Adrenal gland (tissue), 12 donors: Measurements from ENCODE around the gene VWA3B. TPM values are rescaled to one million over a fixed set of nuclear protein-coding genes. Genes with fewer than 3 reads are reported as not detected.

ENCODE experiments used
- DNase-seq, 7 donors: peaks; one replicate each; pipeline ENCODE4 v3.0.0-alpha.2; 2019 to 2020
- H3K27ac ChIP-seq, 5 donors: fragments of 200-600 bp; sonication (generic) in 4 of 5; 1 replicate in 3 of 5; 2 replicates in 2 of 5; pipeline versions ENCODE4 v1.5.1 to v1.8.0; 2016 to 2020; ENCODE audit warnings: mild to moderate bottlenecking in 1 of 5
- H3K27me3 ChIP-seq: fragments of 200-600 bp; 2 replicates; pipeline ENCODE4 v1.8.0; 2021
- H3K36me3 ChIP-seq, 2 donors: fragments of 200-600 bp; replicated peaks in 1 of 2; 1 replicate in 1 of 2; 2 replicates in 1 of 2; pipeline versions ENCODE4 v1.5.1 to v1.8.0; 2018 to 2022
- H3K4me1 ChIP-seq, 2 donors: fragments of 200-600 bp; replicated peaks in 1 of 2; 1 replicate in 1 of 2; 2 replicates in 1 of 2; pipeline versions ENCODE4 v1.5.1 to v1.8.0; 2018 to 2021
- H3K4me3 ChIP-seq, 4 donors: fragments of 200-600 bp; sonication (generic) in 3 of 4; one replicate each; pipeline ENCODE4 v1.5.1; 2016 to 2018
- H3K9me3 ChIP-seq, 3 donors: fragments of 200-600 bp; sonication (generic) in 1 of 3; replicated peaks in 1 of 3; 1 replicate in 2 of 3; 2 replicates in 1 of 3; pipeline versions ENCODE4 v1.5.1 to v1.8.0; 2016 to 2021
- CTCF ChIP-seq, 6 experiments: fragments of 450-650 bp in 4 of 6; fragments of 200-600 bp in 2 of 6; sonication (generic) in 1 of 6; IDR thresholded peaks; 1 replicate in 5 of 6; 2 replicates in 1 of 6; pipeline versions ENCODE4 v1.5.1 to v1.8.0; 2016 to 2021; ENCODE audit warnings: antibody characterized with exemption in 6 of 6, mild to moderate bottlenecking in 2 of 6, moderate library complexity in 1 of 6
- POLR2A ChIP-seq, 2 donors: fragments of 450-650 bp; IDR thresholded peaks; one replicate each; pipeline ENCODE4 v1.6.1; 2017; ENCODE audit warnings: antibody characterized with exemption in 2 of 2, mild to moderate bottlenecking in 2 of 2, moderate library complexity in 1 of 2
- WGBS, 4 donors: extraction: QIAGEN DNeasy Blood & Tissue Kit in 2 of 4; methylation state at CpG; one replicate each; pipeline versions ENCODE4 v1.1.5 to v1.1.7; 2013 to 2017; 5-methylcytosine and 5-hydroxymethylcytosine counted together
- intact Hi-C, 2 donors: fragments of 100-400 bp; cut with DNase I; formaldehyde crosslinking; loops; one replicate each; pipeline versions ENCODE4 v1.14.1 to v1.15.0; 2022 to 2023
- polyA plus RNA-seq, 3 donors: library from polyadenylated mRNA; stranded (reverse); fragments of 200-250 nt in 2 of 3; fragments of 350-450 nt in 1 of 3; fragmentation: Illumina TruSeq in 1 of 3; extraction: RNeasy Lipid Tissue Mini Kit (QIAGEN cat#74804) in 1 of 3; gene quantifications; one replicate each; pipeline ENCODE4 v1.2.3, GENCODE V29; 2013 to 2014
- total RNA-seq, 9 donors: library from RNA; depleted of rRNA in 4 of 9; stranded (reverse); fragments of >200 nt in 4 of 9; fragments of 120-200 nt in 1 of 9; fragmentation: NEBNext Ultra II Directional in 1 of 9; extraction: Animal tissue kit (Norgen Biotek cat#: 25700) in 1 of 9; gene quantifications; one replicate each; pipeline versions ENCODE4 v1.1.0 to v1.2.4, GENCODE V29; 2013 to 2023
- donor health status: healthy with polysubstance abuse.
- donor health status: Bipolar disorder and iron deficiency.
- donor health status: DM: yes; HTN: yes; CAD: no.
- donor health status: DM: no; HTN: no; CAD: no.
- donor health status: DM: no; HTN: no; CAD: no.
- donor health status: DM: yes; HTN: yes; CAD: no.

The VWA3B gene
- total and polyA plus RNA-seq, 12 donors = 0.07 to 0.33 (median 0.17) TPM; not detected in 8

- Histone ChIP-seq H3K36me3 (no peaks in the 10 kb centered on the region), H3K9me3 (no peaks in the 10 kb centered on the region), H3K4me3 (no peak overlapping the region), H3K27me3 (peaks cover 6% of the 10 kb centered on the region), H3K4me1 (no peaks in the 10 kb centered on the region), H3K27ac (no peak overlapping the region)
- intact Hi-C loops = loop anchor here in 1 of 2 donors (10.0 kb wide), 1 partner anchor 373 kb away; no protein-coding TSS in a partner anchor
- WGBS, 4 donors = 61 to 77% (median 71%) methylated on average over 6 of the region's 6 CpGs
- no peak for DNase-seq
- TF ChIP-seq CTCF (IDR thresholded peaks at IDR 0.05) (no peak), POLR2A (IDR thresholded peaks at IDR 0.05) (no peak)
These were observed 91.0 kb downstream of the VWA3B start for GRCh38 chr2:98177986-98178385.

- Histone ChIP-seq H3K36me3 (no peaks in the 10 kb centered on the region), H3K27ac (no peak overlapping the region)
- 83 to 92% (median 84%) methylated on average over 2 of the region's 2 CpGs for WGBS, 4 donors
These were observed 93.5 kb downstream of the VWA3B start for GRCh38 chr2:98180456-98180855.

GRCh38 chr2:98181346-98181745 is 94.4 kb downstream of the VWA3B start:
- DNase-seq = no peak
- Histone ChIP-seq H3K9me3 (no peaks in the 10 kb centered on the region), H3K27ac (no peak overlapping the region), H3K4me3 (no peak overlapping the region), H3K27me3 (no peaks in the 10 kb centered on the region), H3K4me1 (no peaks in the 10 kb centered on the region), H3K36me3 (no peaks in the 10 kb centered on the region)
- no peak for TF ChIP-seq CTCF (IDR thresholded peaks at IDR 0.05)
- 87 to 99% (median 91%) methylated on average over 3 of the region's 3 CpGs for WGBS, 4 donors
- intact Hi-C loops = no loop called here

More at GRCh38 chr2:98180456-98180855, 93.5 kb downstream of the VWA3B start:
- TF ChIP-seq POLR2A (IDR thresholded peaks at IDR 0.05) = no peak
- no peak for TF ChIP-seq CTCF (IDR thresholded peaks at IDR 0.05)
- no peaks in the 10 kb centered on the region for H3K27me3 ChIP-seq
- H3K9me3 ChIP-seq = no peaks in the 10 kb centered on the region
- no peaks in the 10 kb centered on the region for H3K4me1 ChIP-seq
- intact Hi-C loops = no loop called here
- no peak for DNase-seq
- no peak overlapping the region for H3K4me3 ChIP-seq

GRCh38 chr2:98185801-98186200 is 98.8 kb downstream of the VWA3B start:
- intact Hi-C loops = no loop called here
- 69 to 72% (median 71%) methylated on average over 5 of the region's 5 CpGs for WGBS, 4 donors
- Histone ChIP-seq H3K4me3 (no peak overlapping the region), H3K4me1 (no peaks in the 10 kb centered on the region), H3K27ac (no peak overlapping the region), H3K9me3 (no peaks in the 10 kb centered on the region), H3K36me3 (no peaks in the 10 kb centered on the region), H3K27me3 (no peaks in the 10 kb centered on the region)
- no peak for TF ChIP-seq POLR2A (IDR thresholded peaks at IDR 0.05)
- no peak for TF ChIP-seq CTCF (IDR thresholded peaks at IDR 0.05)
- DNase-seq = no peak
